ENCODE measurements around the gene FTCD. TPM values are rescaled to one million over a fixed set of nuclear protein-coding genes. Genes with fewer than 3 reads are reported as not detected.

The FTCD gene
- total and polyA plus RNA-seq, 5 donors = 1.00 to 3.5 (median 1.8) TPM

- Histone ChIP-seq H3K9me3 (ENCODE audit: control insufficient read depth, low read length) (no peaks in the 10 kb centered on the region), H3K4me1 (ENCODE audit: control insufficient read depth, insufficient read depth, low read length) (no peaks in the 10 kb centered on the region), H3K27me3 (ENCODE audit: control insufficient read depth, insufficient read depth) (no peaks in the 10 kb centered on the region), H3K27ac (ENCODE audit: low read length) (no peak overlapping the region), H3K4me3 (ENCODE audit: low read length) (no peak overlapping the region)
- intact Hi-C loops (cut with DNase I) = no loop called here
- ATAC-seq (peak in 1 of 2 donors; percentile 26), DNase-seq (peak in 2 of 3 donors; percentile 2 to 37)
- WGBS = 83% methylated on average over 14 of the region's 14 CpGs
Observed at GRCh38 chr21:46168238-46168637, 12.9 kb upstream of the FTCD start.

GRCh38 chr21:46165098-46165497 is 9.7 kb upstream of the FTCD start:
- no peaks in the 10 kb centered on the region for H3K27me3 ChIP-seq (ENCODE audit: control insufficient read depth, insufficient read depth)
- ATAC-seq = no peak
- H3K4me3 ChIP-seq (ENCODE audit: low read length) = no peak overlapping the region
- H3K27ac ChIP-seq (ENCODE audit: low read length) = no peak overlapping the region
- intact Hi-C loops (cut with DNase I) = no loop called here
- DNase-seq = no peak
- no peaks in the 10 kb centered on the region for H3K9me3 ChIP-seq (ENCODE audit: control insufficient read depth, low read length)
- H3K4me1 ChIP-seq (ENCODE audit: control insufficient read depth, insufficient read depth, low read length) = no peaks in the 10 kb centered on the region

GRCh38 chr21:46163380-46163779 is 8.0 kb upstream of the FTCD start:
- intact Hi-C loops (cut with DNase I) = no loop called here
- H3K4me1 ChIP-seq (ENCODE audit: control insufficient read depth, insufficient read depth, low read length) = no peaks in the 10 kb centered on the region
- 67% methylated on average over 4 of the region's 4 CpGs for WGBS
- H3K9me3 ChIP-seq (ENCODE audit: control insufficient read depth, low read length) = no peaks in the 10 kb centered on the region
- H3K27me3 ChIP-seq (ENCODE audit: control insufficient read depth, insufficient read depth) = no peaks in the 10 kb centered on the region
- no peak overlapping the region for H3K27ac ChIP-seq (ENCODE audit: low read length)
- ATAC-seq (no peak), DNase-seq (no peak)
- H3K4me3 ChIP-seq (ENCODE audit: low read length) = no peak overlapping the region

GRCh38 chr21:46161633-46162592 is 6.5 kb upstream of the FTCD start:
- Histone ChIP-seq H3K4me1 (ENCODE audit: control insufficient read depth, insufficient read depth, low read length) (no peaks in the 10 kb centered on the region), H3K9me3 (ENCODE audit: control insufficient read depth, low read length) (no peaks in the 10 kb centered on the region), H3K27ac (ENCODE audit: low read length) (no peak overlapping the region), H3K27me3 (ENCODE audit: control insufficient read depth, insufficient read depth) (no peaks in the 10 kb centered on the region), H3K4me3 (ENCODE audit: low read length) (no peak overlapping the region)
- intact Hi-C loops (cut with DNase I) = no loop called here
- 68% methylated on average over 72 of the region's 72 CpGs for WGBS
- DNase-seq (peak; percentile 16 to 53 (median 38)), ATAC-seq (no peak)

- H3K27me3 ChIP-seq (ENCODE audit: control insufficient read depth, insufficient read depth) = no peaks in the 10 kb centered on the region
- no peak overlapping the region for H3K4me3 ChIP-seq (ENCODE audit: low read length)
- no peaks in the 10 kb centered on the region for H3K9me3 ChIP-seq (ENCODE audit: control insufficient read depth, low read length)
- WGBS = 68% methylated on average over 72 of the region's 72 CpGs
- intact Hi-C loops (cut with DNase I) = no loop called here
- no peaks in the 10 kb centered on the region for H3K4me1 ChIP-seq (ENCODE audit: control insufficient read depth, insufficient read depth, low read length)
- H3K27ac ChIP-seq (ENCODE audit: low read length) = no peak overlapping the region
- ATAC-seq (no peak), DNase-seq (peak; percentile 12 to 55 (median 26))
Observed at GRCh38 chr21:46160907-46161632, 5.7 kb upstream of the FTCD start.

GRCh38 chr21:46160657-46160906 is 5.2 kb upstream of the FTCD start:
- Histone ChIP-seq H3K4me3 (ENCODE audit: low read length) (no peak overlapping the region), H3K27ac (ENCODE audit: low read length) (no peak overlapping the region), H3K4me1 (ENCODE audit: control insufficient read depth, insufficient read depth, low read length) (no peaks in the 10 kb centered on the region), H3K27me3 (ENCODE audit: control insufficient read depth, insufficient read depth) (no peaks in the 10 kb centered on the region), H3K9me3 (ENCODE audit: control insufficient read depth, low read length) (no peaks in the 10 kb centered on the region)
- intact Hi-C loops (cut with DNase I) = no loop called here
- DNase-seq (peak in 2 of 3 donors; percentile 15 to 41), ATAC-seq (no peak)
- 95% methylated on average over 22 of the region's 22 CpGs for WGBS

GRCh38 chr21:46159841-46160656 is 4.7 kb upstream of the FTCD start:
- Histone ChIP-seq H3K27me3 (ENCODE audit: control insufficient read depth, insufficient read depth) (no peaks in the 10 kb centered on the region), H3K4me1 (ENCODE audit: control insufficient read depth, insufficient read depth, low read length) (no peaks in the 10 kb centered on the region), H3K9me3 (ENCODE audit: control insufficient read depth, low read length) (no peaks in the 10 kb centered on the region), H3K4me3 (ENCODE audit: low read length) (no peak overlapping the region), H3K27ac (ENCODE audit: low read length) (no peak overlapping the region)
- no peak for ATAC-seq
- WGBS = 94% methylated on average over 32 of the region's 32 CpGs
- peak in 1 of 3 donors; percentile 55 for DNase-seq
- intact Hi-C loops (cut with DNase I) = loop anchor here in 2 of 4 donors (10.0 kb wide), 3 partner anchors 55 to 125 kb away; partner anchors contain the start of genes LSS (in 1 of the 2), MCM3AP (in 1 of the 2) and YBEY (in 1 of the 2)

GRCh38 chr21:46159390-46159789 is 4.0 kb upstream of the FTCD start:
- no peaks in the 10 kb centered on the region for H3K4me1 ChIP-seq (ENCODE audit: control insufficient read depth, insufficient read depth, low read length)
- intact Hi-C loops (cut with DNase I) = loop anchor here in 2 of 4 donors (10.0 kb wide), 3 partner anchors 55 to 125 kb away; partner anchors contain the start of genes LSS (in 1 of the 2), MCM3AP (in 1 of the 2) and YBEY (in 1 of the 2)
- no peak overlapping the region for H3K27ac ChIP-seq (ENCODE audit: low read length)
- DNase-seq = no peak
- no peak for ATAC-seq
- 96% methylated on average over 12 of the region's 12 CpGs for WGBS
- H3K27me3 ChIP-seq (ENCODE audit: control insufficient read depth, insufficient read depth) = no peaks in the 10 kb centered on the region
- no peak overlapping the region for H3K4me3 ChIP-seq (ENCODE audit: low read length)
- H3K9me3 ChIP-seq (ENCODE audit: control insufficient read depth, low read length) = no peaks in the 10 kb centered on the region

GRCh38 chr21:46158666-46159300 is 3.4 kb upstream of the FTCD start:
- DNase-seq = peak in 2 of 3 donors; percentile 5 to 39
- WGBS = 91% methylated on average over 10 of the region's 10 CpGs
- intact Hi-C loops (cut with DNase I) = loop anchor here in 2 of 4 donors (10.0 kb wide), 3 partner anchors 56 to 126 kb away; partner anchors contain the start of genes LSS (in 1 of the 2), MCM3AP (in 1 of the 2) and YBEY (in 1 of the 2)
- H3K27me3 ChIP-seq (ENCODE audit: control insufficient read depth, insufficient read depth) = no peaks in the 10 kb centered on the region
- H3K4me3 ChIP-seq (ENCODE audit: low read length) = no peak overlapping the region
- ATAC-seq = no peak
- no peaks in the 10 kb centered on the region for H3K4me1 ChIP-seq (ENCODE audit: control insufficient read depth, insufficient read depth, low read length)
- no peak overlapping the region for H3K27ac ChIP-seq (ENCODE audit: low read length)
- H3K9me3 ChIP-seq (ENCODE audit: control insufficient read depth, low read length) = no peaks in the 10 kb centered on the region

GRCh38 chr21:46157987-46158451 is 2.6 kb upstream of the FTCD start:
- no peaks in the 10 kb centered on the region for H3K9me3 ChIP-seq (ENCODE audit: control insufficient read depth, low read length)
- ATAC-seq = no peak
- H3K27me3 ChIP-seq (ENCODE audit: control insufficient read depth, insufficient read depth) = no peaks in the 10 kb centered on the region
- peaks cover 4% of the 10 kb centered on the region for H3K4me1 ChIP-seq (ENCODE audit: control insufficient read depth, insufficient read depth, low read length)
- H3K4me3 ChIP-seq (ENCODE audit: low read length) = no peak overlapping the region
- H3K27ac ChIP-seq (ENCODE audit: low read length) = no peak overlapping the region
- WGBS = 91% methylated on average over 15 of the region's 15 CpGs
- intact Hi-C loops (cut with DNase I) = loop anchor here in 2 of 4 donors (10.0 kb wide), 3 partner anchors 57 to 127 kb away; partner anchors contain the start of genes LSS (in 1 of the 2), MCM3AP (in 1 of the 2) and YBEY (in 1 of the 2)
- peak in 2 of 3 donors; percentile 3 to 24 for DNase-seq
